DMS53 (cell line): ENCODE data around the gene CETP.
A peak's percentile ranks its signal among the peaks of the same experiment; 100 is the strongest.
"Not testable (repeated sequence)": the region's sequence is repeated elsewhere in the genome, so short reads cannot be mapped to it uniquely, and the experiment has no call there.

Experiments used
- DNase-seq: peaks from one replicate; lab custom pipeline; 2025; lab: John Stamatoyannopoulos, UW

CETP gene

GRCh38 chr16:56982695-56983094 lies 20.9 kb downstream of the CETP start:
- no peak for DNase-seq

GRCh38 chr16:56983211-56983751 lies 21.5 kb downstream of the CETP start:
- peak; percentile 91 for DNase-seq

- peak; percentile 97 for DNase-seq
Observed at GRCh38 chr16:56984639-56985038, 22.9 kb downstream of the CETP start.

- peak; percentile 86 for DNase-seq
Observed at GRCh38 chr16:56985288-56985961, 23.7 kb downstream of the CETP start.

- peak; percentile 55 for DNase-seq
Observed at GRCh38 chr16:56985962-56986360, 24.2 kb downstream of the CETP start.

- DNase-seq = peak; percentile 60
Observed at GRCh38 chr16:56986361-56986760, 24.6 kb downstream of the CETP start.

- not testable (repeated sequence) for DNase-seq
Observed at GRCh38 chr16:56986908-56987307, 25.2 kb downstream of the CETP start.

- DNase-seq = no peak
Observed at GRCh38 chr16:56987692-56988091, 25.9 kb downstream of the CETP start.

- DNase-seq = peak; percentile 39
Observed at GRCh38 chr16:56988161-56988947, 26.6 kb downstream of the CETP start.

- peak; percentile 96 for DNase-seq
Observed at GRCh38 chr16:56988948-56989945, 27.5 kb downstream of the CETP start, which contains the start of gene NLRC5. TSS of gene NLRC5 (plus strand) at chr16:56989557. CDS start at chr16:57020713, 31,156 bp downstream.

- DNase-seq = no peak
Observed at GRCh38 chr16:56989988-56990387, 28.2 kb downstream of the CETP start.

GRCh38 chr16:56990407-56991286 lies 28.9 kb downstream of the CETP start:
- no peak for DNase-seq

- DNase-seq = not testable (repeated sequence)
Observed at GRCh38 chr16:56992431-56992830, 30.7 kb downstream of the CETP start.

GRCh38 chr16:56993204-56993603 lies 31.5 kb downstream of the CETP start:
- no peak for DNase-seq

- DNase-seq = no peak
Observed at GRCh38 chr16:56994311-56994710, 32.6 kb downstream of the CETP start.

GRCh38 chr16:56995136-56995805 lies 33.5 kb downstream of the CETP start:
- DNase-seq = no peak

GRCh38 chr16:56997264-56997663 lies 35.5 kb downstream of the CETP start:
- no peak for DNase-seq

- DNase-seq = no peak
Observed at GRCh38 chr16:56997931-56998330, 36.2 kb downstream of the CETP start.

GRCh38 chr16:56998352-56998751 lies 36.6 kb downstream of the CETP start:
- no peak for DNase-seq

- no peak for DNase-seq
Observed at GRCh38 chr16:56998861-56999260, 37.1 kb downstream of the CETP start.
